NCI-H2196 treated with DMSO at 0.1 percent for 48 hours (cell line): ENCODE data around the gene CDC42EP2.
A peak's percentile ranks its signal among the peaks of the same experiment; 100 is the strongest.

Experiments
- DNase-seq: peaks from one replicate; lab custom pipeline; 2025; ENCODE audit not compliant: unreplicated experiment; lab: John Stamatoyannopoulos, UW

CDC42EP2 gene

GRCh38 chr11:65355013-65355775 lies 40.5 kb downstream of the CDC42EP2 start:
- DNase-seq = peak; percentile 40

- DNase-seq = no peak
Observed at GRCh38 chr11:65355776-65356393, 41.2 kb downstream of the CDC42EP2 start.

DNA sequence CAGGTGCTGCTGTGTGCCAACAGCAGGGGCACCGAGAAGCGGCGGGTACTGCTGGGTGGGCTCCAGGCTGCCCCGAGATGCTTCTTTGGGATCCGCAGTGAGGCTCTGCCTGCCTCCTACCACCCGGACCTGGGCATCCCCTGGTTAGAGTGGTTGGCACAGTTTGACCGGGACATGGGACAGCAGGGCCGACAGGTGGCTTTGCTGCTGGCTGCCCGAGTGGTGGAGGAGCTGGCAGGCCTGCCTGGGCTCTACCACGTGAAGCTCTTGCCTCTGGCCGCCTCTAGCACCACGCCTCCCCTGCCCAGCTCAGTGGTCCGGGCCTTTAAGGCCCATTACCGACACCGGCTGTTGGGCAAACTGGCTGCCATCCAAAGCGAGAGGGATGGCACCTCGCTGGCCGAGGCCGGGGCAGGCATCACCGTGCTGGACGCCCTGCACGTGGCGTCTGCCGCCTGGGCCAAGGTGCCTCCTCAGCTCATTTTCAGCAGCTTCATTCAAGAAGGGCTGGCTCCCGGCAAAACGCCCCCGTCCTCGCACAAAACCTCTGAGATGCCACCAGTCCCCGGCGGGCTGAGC lies 41.8 kb downstream of the CDC42EP2 start:
- no peak for DNase-seq

DNA sequence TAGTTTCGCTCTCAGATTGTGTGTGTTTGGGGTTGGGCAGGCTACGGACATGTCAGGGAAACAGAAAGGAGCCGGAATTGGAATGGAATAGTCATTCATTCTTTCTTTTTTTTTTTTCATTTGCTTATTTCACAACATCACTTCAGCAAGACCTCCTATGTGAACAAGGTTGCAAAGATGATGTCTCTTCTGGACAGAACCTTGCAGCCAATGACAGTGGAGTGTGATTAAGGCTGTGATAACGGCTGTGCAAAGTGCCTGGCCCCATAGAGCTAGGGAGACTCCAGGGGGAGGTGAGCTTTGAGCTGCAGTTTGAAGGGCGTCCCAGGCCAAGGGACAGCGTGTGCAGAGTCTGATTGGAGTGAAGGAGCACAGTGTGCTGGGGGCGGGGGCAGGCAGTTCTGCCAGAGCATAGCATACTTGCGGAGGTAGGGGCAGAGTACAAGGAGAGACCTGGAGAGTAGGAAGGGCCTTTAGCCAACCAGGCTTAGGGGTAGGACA lies 43.2 kb downstream of the CDC42EP2 start:
- DNase-seq = no peak

GRCh38 chr11:65362320-65362931 lies 47.8 kb downstream of the CDC42EP2 start:
- no peak for DNase-seq

- DNase-seq = no peak
Observed at GRCh38 chr11:65362966-65363365, 48.3 kb downstream of the CDC42EP2 start.

DNA sequence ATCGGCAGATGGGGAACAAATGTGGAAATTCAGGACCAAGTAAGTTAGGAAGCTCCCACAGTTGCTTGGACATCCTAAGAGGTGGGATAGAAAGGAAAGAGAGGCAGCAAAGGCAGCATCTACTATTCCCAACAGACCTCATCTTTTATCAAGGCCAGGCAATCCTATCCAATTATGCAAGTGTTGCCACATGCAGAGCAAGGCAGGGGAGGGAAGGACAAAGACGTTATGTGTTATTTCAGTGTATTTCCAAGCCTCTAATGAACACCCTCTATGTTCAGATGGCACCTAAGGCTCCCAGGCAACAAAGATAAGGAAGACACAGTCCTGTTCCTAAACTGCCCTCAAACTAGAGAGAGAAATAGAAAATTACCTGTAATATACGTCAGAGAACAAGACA lies 49.1 kb downstream of the CDC42EP2 start:
- DNase-seq = no peak

- peak; percentile 71 for DNase-seq
Observed at GRCh38 chr11:65366340-65366773, 51.7 kb downstream of the CDC42EP2 start.

DNA sequence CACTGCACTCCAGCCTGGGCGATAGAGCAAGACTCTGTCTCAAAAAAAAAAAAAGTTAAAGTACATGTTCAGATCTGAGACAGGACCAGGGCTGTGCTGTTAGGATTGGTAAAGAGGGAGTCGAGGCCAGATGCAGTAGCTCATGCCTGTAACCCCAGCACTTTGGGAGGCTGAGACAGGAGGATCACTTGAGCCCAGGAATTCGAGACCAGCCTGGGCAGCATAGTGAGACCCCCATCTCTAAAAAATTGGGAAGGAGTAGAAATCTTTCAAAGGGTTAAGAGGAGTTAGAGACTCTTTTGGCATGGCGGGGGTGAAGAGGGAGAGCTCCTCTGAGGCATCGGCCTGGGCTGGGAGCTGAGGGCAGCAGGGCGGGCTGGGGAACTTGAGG lies 56.0 kb downstream of the CDC42EP2 start:
- no peak for DNase-seq
